Mesendoderm (in vitro differentiated cells): ENCODE data around the gene NPIPA7.
"Not testable (repeated sequence)": the region's sequence is repeated elsewhere in the genome, so short reads cannot be mapped to it uniquely, and the experiment has no call there.

Experiments used
- DNase-seq: peaks from one replicate; pipeline ENCODE4 v3.0.0; 2013
- H2AK5ac ChIP-seq: 2 replicates; pipeline ENCODE4 v1.6.1; 2013; ENCODE audit warnings: low read length, inconsistent platforms
- H2BK120ac ChIP-seq: 2 replicates; pipeline ENCODE4 v1.6.1; 2013; ENCODE audit warnings: low read depth, mild to moderate bottlenecking, low read length, moderate library complexity, mixed read lengths
- H2BK15ac ChIP-seq: replicated peaks from 2 replicates; pipeline ENCODE4 v1.6.1; 2013; ENCODE audit warnings: low read depth, mild to moderate bottlenecking, moderate library complexity
- H2BK5ac ChIP-seq: 2 replicates; pipeline ENCODE4 v1.6.1; 2013; ENCODE audit warnings: low read length, inconsistent platforms
- H3K18ac ChIP-seq: 2 replicates; pipeline ENCODE4 v1.6.1; 2013; ENCODE audit warnings: mild to moderate bottlenecking, low read length, mixed read lengths
- H3K23ac ChIP-seq: one replicate; pipeline ENCODE4 v1.6.1; 2013; ENCODE audit warnings: low read length
- H3K27ac ChIP-seq: 2 replicates; pipeline ENCODE4 v1.5.1; 2013; ENCODE audit warnings: low read depth, mild to moderate bottlenecking, inconsistent platforms, low read length, moderate library complexity
- H3K27me3 ChIP-seq: 2 replicates; pipeline ENCODE4 v1.6.1; 2013; ENCODE audit warnings: low read length, control low read depth, mild to moderate bottlenecking, inconsistent platforms; ENCODE audit not compliant: insufficient read depth, poor library complexity
- H3K36me3 ChIP-seq: 2 replicates; pipeline ENCODE4 v1.6.1; 2013; ENCODE audit warnings: low read length, inconsistent platforms; ENCODE audit not compliant: control insufficient read depth, insufficient read depth
- H3K4ac ChIP-seq: one replicate; pipeline ENCODE4 v1.6.1; 2013; ENCODE audit warnings: low read depth, mild to moderate bottlenecking, low read length, moderate library complexity
- H3K4me1 ChIP-seq: 2 replicates; pipeline ENCODE4 v1.6.1; 2013; ENCODE audit warnings: low read depth, low read length, inconsistent platforms; ENCODE audit not compliant: control insufficient read depth
- H3K4me2 ChIP-seq: 2 replicates; pipeline ENCODE4 v1.6.1; 2013; ENCODE audit warnings: low read length
- H3K4me3 ChIP-seq: 2 replicates; pipeline ENCODE4 v1.5.1; 2013; ENCODE audit warnings: mild to moderate bottlenecking, low read length
- H3K56ac ChIP-seq: one replicate; pipeline ENCODE4 v1.6.1; 2013; ENCODE audit warnings: low read length
- H3K79me1 ChIP-seq: 2 replicates; pipeline ENCODE4 v1.6.1; 2013; ENCODE audit warnings: low read length, inconsistent platforms
- H3K79me2 ChIP-seq: 2 replicates; pipeline ENCODE4 v1.6.1; 2013; ENCODE audit warnings: mild to moderate bottlenecking, low read length; ENCODE audit not compliant: control insufficient read depth, insufficient read depth
- H3K9ac ChIP-seq: 2 replicates; pipeline ENCODE4 v1.6.1; 2013; ENCODE audit warnings: low read length, inconsistent platforms
- H4K5ac ChIP-seq: one replicate; pipeline ENCODE4 v1.6.1; 2013; ENCODE audit warnings: low read length
- H4K8ac ChIP-seq: one replicate; pipeline ENCODE4 v1.6.1; 2013; ENCODE audit warnings: low read depth, mild to moderate bottlenecking, control low read depth, low read length, moderate library complexity
- WGBS: extraction: QIAGEN DNeasy Blood & Tissue Kit; methylation state at CpG from one replicate; pipeline ENCODE4 v1.1.7; 2013; ENCODE audit warnings: low lambda C conversion rate, missing lambda C conversion rate; ENCODE audit not compliant: insufficient coverage; ENCODE audit errors: extremely low coverage; 5-methylcytosine and 5-hydroxymethylcytosine counted together

Gene NPIPA7

GRCh38 chr16:16405421-16405820 is 26.5 kb downstream of the NPIPA7 start:
- not testable (repeated sequence) for H3K27ac ChIP-seq, DNase-seq
- WGBS, result no CpG with 5 or more reads among the region's 5 CpGs

DNA sequence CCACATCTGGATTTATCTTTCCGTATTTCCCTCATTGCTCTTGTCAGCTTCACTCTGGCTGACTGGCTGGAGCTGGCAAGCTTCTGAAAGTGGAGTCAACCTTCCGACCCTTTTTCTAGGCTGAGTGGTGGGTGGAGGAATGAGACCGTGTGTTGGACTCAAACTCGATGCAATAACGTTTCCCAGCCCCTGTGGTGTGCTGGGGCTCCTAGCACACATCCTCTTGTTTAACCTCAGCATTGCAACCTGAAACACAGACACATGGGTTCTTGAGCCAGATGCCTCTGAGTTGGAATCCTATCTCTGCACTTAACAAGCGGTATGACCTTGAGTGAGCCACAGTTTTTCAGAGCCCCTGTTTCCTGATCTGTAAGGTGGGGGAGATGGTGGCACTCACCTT is 29.5 kb downstream of the NPIPA7 start:
- H3K18ac ChIP-seq, H3K79me2 ChIP-seq, H3K4me1 ChIP-seq, H3K4me3 ChIP-seq, H2BK120ac ChIP-seq, H3K23ac ChIP-seq, H4K5ac ChIP-seq, H3K36me3 ChIP-seq, H2BK15ac ChIP-seq, DNase-seq, H3K4ac ChIP-seq, H4K8ac ChIP-seq, H2BK5ac ChIP-seq, H3K9ac ChIP-seq, H2AK5ac ChIP-seq, H3K27me3 ChIP-seq, H3K56ac ChIP-seq, H3K27ac ChIP-seq, H3K4me2 ChIP-seq, H3K79me1 ChIP-seq: not testable (repeated sequence)
- WGBS, result no CpG with 5 or more reads among the region's 6 CpGs

More at GRCh38 chr16:16405421-16405820, 26.5 kb downstream of the NPIPA7 start:
- not testable (repeated sequence) for H2BK120ac ChIP-seq, H2AK5ac ChIP-seq, H3K4ac ChIP-seq, H3K4me2 ChIP-seq, H3K56ac ChIP-seq, H2BK5ac ChIP-seq, H3K27me3 ChIP-seq, H3K4me3 ChIP-seq, H2BK15ac ChIP-seq, H4K8ac ChIP-seq, H3K36me3 ChIP-seq, H3K4me1 ChIP-seq, H4K5ac ChIP-seq, H3K79me1 ChIP-seq, H3K18ac ChIP-seq, H3K79me2 ChIP-seq, H3K23ac ChIP-seq, H3K9ac ChIP-seq

DNA sequence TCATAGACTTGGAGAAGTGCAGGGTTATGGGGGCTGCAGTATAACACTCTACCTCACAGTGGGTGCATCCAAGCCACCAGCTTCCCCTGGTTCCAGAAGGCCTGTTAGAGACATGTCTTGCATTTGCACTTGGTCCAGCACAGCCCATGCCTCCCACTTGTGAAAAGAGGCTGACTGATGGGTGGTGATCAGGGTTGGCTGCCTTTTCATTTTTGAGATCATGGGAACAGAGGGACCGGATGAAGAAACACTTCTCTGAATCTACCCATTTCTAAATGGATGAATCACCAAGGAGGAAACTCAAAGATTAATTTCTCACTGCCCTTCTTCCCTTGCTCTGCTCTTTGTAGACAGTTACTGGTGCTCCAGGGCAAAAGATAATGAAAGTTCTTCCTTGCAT is 34.8 kb downstream of the NPIPA7 start:
- H3K18ac ChIP-seq, H3K27me3 ChIP-seq, H3K79me1 ChIP-seq, H4K5ac ChIP-seq, H3K4me3 ChIP-seq, H3K56ac ChIP-seq, H3K4me1 ChIP-seq, H2BK5ac ChIP-seq, H2BK15ac ChIP-seq, DNase-seq, H3K4me2 ChIP-seq, H3K36me3 ChIP-seq, H3K9ac ChIP-seq, H2AK5ac ChIP-seq, H3K4ac ChIP-seq, H2BK120ac ChIP-seq, H3K27ac ChIP-seq, H3K79me2 ChIP-seq, H4K8ac ChIP-seq, H3K23ac ChIP-seq: not testable (repeated sequence)
- WGBS, result no CpG with 5 or more reads among the region's 1 CpG

DNA sequence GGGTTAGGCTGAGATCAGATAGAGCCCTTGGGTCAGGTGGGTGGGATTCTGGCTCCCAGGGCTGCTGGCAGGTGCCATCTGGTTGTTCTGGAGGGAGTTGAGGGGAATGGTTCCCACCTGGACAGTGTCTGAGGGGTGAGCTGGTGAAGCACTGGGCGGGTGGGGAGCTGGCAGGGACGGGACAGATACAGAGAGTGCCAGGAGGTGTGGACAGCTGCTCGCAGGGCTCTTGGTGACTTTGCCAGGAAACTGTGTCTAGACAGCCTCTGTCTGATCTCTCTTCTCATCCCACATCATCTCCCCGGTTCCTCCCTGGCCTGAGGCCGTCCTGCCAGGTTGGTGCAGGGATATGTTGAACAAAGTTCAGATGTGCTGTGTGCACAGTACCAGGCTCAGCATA is 38.1 kb downstream of the NPIPA7 start:
- not testable (repeated sequence) for H2AK5ac ChIP-seq, H3K4ac ChIP-seq, H3K79me1 ChIP-seq, H2BK15ac ChIP-seq, H4K8ac ChIP-seq, H3K79me2 ChIP-seq, H3K27me3 ChIP-seq, H2BK5ac ChIP-seq, DNase-seq, H4K5ac ChIP-seq, H2BK120ac ChIP-seq, H3K23ac ChIP-seq, H3K36me3 ChIP-seq, H3K4me1 ChIP-seq, H3K56ac ChIP-seq, H3K27ac ChIP-seq, H3K4me2 ChIP-seq, H3K18ac ChIP-seq, H3K9ac ChIP-seq, H3K4me3 ChIP-seq
- no CpG with 5 or more reads among the region's 5 CpGs for WGBS

- DNase-seq, H2AK5ac ChIP-seq, H3K23ac ChIP-seq, H3K27ac ChIP-seq, H3K4me3 ChIP-seq, H3K79me1 ChIP-seq, H2BK120ac ChIP-seq, H2BK15ac ChIP-seq, H4K8ac ChIP-seq, H3K4me2 ChIP-seq, H3K18ac ChIP-seq, H3K79me2 ChIP-seq, H3K56ac ChIP-seq, H3K9ac ChIP-seq, H4K5ac ChIP-seq, H3K4me1 ChIP-seq, H2BK5ac ChIP-seq, H3K27me3 ChIP-seq, H3K4ac ChIP-seq, H3K36me3 ChIP-seq: not testable (repeated sequence)
- WGBS, result no CpG with 5 or more reads among the region's 5 CpGs
Observed at GRCh38 chr16:16417914-16418544, 39.1 kb downstream of the NPIPA7 start.

- H2AK5ac ChIP-seq, H2BK5ac ChIP-seq, DNase-seq, H3K23ac ChIP-seq, H3K4me3 ChIP-seq, H3K4me2 ChIP-seq, H3K9ac ChIP-seq, H3K79me2 ChIP-seq, H3K4me1 ChIP-seq, H3K36me3 ChIP-seq, H2BK15ac ChIP-seq, H3K56ac ChIP-seq, H3K79me1 ChIP-seq, H3K27me3 ChIP-seq, H3K27ac ChIP-seq, H2BK120ac ChIP-seq, H3K4ac ChIP-seq, H4K8ac ChIP-seq, H3K18ac ChIP-seq, H4K5ac ChIP-seq: not testable (repeated sequence)
- WGBS, result no CpG with 5 or more reads among the region's 1 CpG
Observed at GRCh38 chr16:16420515-16420914, 41.6 kb downstream of the NPIPA7 start.
